Body of pancreas (tissue), 4 donors: ENCODE results near the gene ROBO2. TPM values are rescaled to one million over a fixed set of nuclear protein-coding genes. Genes with fewer than 3 reads are reported as not detected.

Experiments used
- ATAC-seq: fragments of 150-250 bp; one replicate; pipeline ENCODE4 v1.9.1; 2016
- DNase-seq, 4 donors: peaks; one replicate each; pipeline ENCODE4 v3.0.0-alpha.2; 2019
- H3K27ac ChIP-seq, 4 donors: fragments of 200-600 bp; sonication (generic); 1 replicate in 3 of 4; 2 replicates in 1 of 4; pipeline versions ENCODE4 v1.5.1 to v1.6.1; 2016 to 2019; ENCODE audit warnings: mild to moderate bottlenecking in 1 of 4, mixed read lengths in 1 of 4, moderate library complexity in 1 of 4
- H3K27me3 ChIP-seq, 2 donors: fragments of 200-600 bp; sonication (generic); one replicate each; pipeline ENCODE4 v1.6.0; 2016; ENCODE audit warnings: mild to moderate bottlenecking in 1 of 2
- H3K36me3 ChIP-seq, 2 donors: fragments of 200-600 bp; sonication (generic); replicated peaks in 1 of 2; 2 replicates each; pipeline ENCODE4 v1.5.1; 2016; ENCODE audit warnings: low read depth in 2 of 2; ENCODE audit not compliant: insufficient read depth in 1 of 2
- H3K4me1 ChIP-seq: fragments of 200-600 bp; sonication (generic); one replicate; pipeline ENCODE4 v1.6.0; 2016
- H3K4me3 ChIP-seq, 2 donors: fragments of 200-600 bp; sonication (generic); 1 replicate in 1 of 2; 2 replicates in 1 of 2; pipeline ENCODE4 v1.5.1; 2016 to 2019
- H3K9me3 ChIP-seq, 3 donors: fragments of 200-600 bp; sonication (generic); 1 replicate in 2 of 3; 2 replicates in 1 of 3; pipeline ENCODE4 v1.5.1; 2016
- POLR2A ChIP-seq, 3 donors: fragments of 450-650 bp; IDR thresholded peaks; one replicate each; pipeline ENCODE4 v1.6.1; 2016; ENCODE audit warnings: antibody characterized with exemption in 3 of 3, mild to moderate bottlenecking in 2 of 3
- WGBS, 2 donors: methylation state at CpG; one replicate each; pipeline ENCODE4 v1.1.5; 2017; 5-methylcytosine and 5-hydroxymethylcytosine counted together
- intact Hi-C: fragments of 100-400 bp; cut with DNase I; formaldehyde crosslinking; loops from one replicate; pipeline ENCODE4 v1.15.1; 2023
- total RNA-seq, 2 donors: library from RNA; depleted of rRNA; stranded (reverse); fragments of >200 nt; gene quantifications; one replicate each; pipeline ENCODE4 v1.1.0, GENCODE V29; 2016
- TF ChIP-seq, protein P1 (sequence below), 7 experiments: fragments of 450-650 bp in 4 of 7; fragments of 200-600 bp in 3 of 7; sonication (generic) in 3 of 7; IDR thresholded peaks; one replicate each; pipeline ENCODE4 v1.5.1; 2016 to 2019; ENCODE audit warnings: antibody characterized with exemption in 7 of 7

Gene ROBO2
- total RNA-seq, 2 donors from 2014 or later = 1.3 to 3.0 TPM

DNA sequence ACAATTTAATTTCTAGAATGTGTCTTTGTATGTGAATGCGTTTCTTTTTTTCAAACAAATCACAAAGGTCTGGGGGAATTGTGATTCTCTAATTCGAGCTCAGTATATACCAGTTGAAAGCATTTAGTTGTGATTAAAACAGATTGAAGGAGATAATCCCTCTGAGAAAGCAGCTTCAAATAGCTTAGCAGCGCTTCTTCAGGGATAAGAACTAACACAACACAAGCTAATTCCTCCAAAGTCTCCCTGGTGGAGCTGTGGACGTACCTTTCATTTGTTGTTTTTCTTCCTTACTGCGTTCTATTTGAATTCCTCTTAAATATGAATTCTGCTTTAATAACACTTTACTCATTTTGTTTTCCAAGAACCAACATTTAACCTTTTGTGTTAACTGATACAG lies 286.7 kb downstream of the ROBO2 start:
- intact Hi-C loops = no loop called here
- TF ChIP-seq, protein P1, sequence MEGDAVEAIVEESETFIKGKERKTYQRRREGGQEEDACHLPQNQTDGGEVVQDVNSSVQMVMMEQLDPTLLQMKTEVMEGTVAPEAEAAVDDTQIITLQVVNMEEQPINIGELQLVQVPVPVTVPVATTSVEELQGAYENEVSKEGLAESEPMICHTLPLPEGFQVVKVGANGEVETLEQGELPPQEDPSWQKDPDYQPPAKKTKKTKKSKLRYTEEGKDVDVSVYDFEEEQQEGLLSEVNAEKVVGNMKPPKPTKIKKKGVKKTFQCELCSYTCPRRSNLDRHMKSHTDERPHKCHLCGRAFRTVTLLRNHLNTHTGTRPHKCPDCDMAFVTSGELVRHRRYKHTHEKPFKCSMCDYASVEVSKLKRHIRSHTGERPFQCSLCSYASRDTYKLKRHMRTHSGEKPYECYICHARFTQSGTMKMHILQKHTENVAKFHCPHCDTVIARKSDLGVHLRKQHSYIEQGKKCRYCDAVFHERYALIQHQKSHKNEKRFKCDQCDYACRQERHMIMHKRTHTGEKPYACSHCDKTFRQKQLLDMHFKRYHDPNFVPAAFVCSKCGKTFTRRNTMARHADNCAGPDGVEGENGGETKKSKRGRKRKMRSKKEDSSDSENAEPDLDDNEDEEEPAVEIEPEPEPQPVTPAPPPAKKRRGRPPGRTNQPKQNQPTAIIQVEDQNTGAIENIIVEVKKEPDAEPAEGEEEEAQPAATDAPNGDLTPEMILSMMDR (IDR thresholded peaks at IDR 0.05) = no peak
- TF ChIP-seq POLR2A (IDR thresholded peaks at IDR 0.05) = no peak
- H3K4me1 ChIP-seq = peaks cover 4% of the 10 kb centered on the region
- 74 to 82% methylated on average over 5 of the region's 5 CpGs for WGBS, 2 donors
- no peaks in the 10 kb centered on the region for H3K9me3 ChIP-seq
- no peaks in the 10 kb centered on the region for H3K36me3 ChIP-seq
- H3K27ac ChIP-seq = no peak overlapping the region
- DNase-seq (no peak), ATAC-seq (no peak)
- H3K27me3 ChIP-seq = no peaks in the 10 kb centered on the region
- H3K4me3 ChIP-seq = no peak overlapping the region

DNA sequence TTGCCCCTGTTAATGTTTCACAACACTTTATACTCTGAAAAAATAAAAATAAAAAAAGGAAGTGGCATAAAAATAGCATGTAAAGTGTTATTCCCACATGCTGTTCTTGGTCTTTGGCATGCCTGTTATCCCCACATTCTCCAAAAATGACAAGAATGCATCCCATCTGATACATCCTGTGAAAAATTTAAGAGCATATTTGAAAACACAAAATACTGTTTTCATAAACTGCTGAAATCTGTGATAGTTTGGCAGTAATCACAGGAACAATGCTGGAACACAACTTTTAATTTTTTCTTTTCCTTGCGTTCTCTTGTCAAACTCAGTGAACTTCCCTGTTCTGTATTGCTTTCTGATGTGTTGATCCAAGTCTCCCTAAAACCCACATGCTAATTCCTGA lies 288.8 kb downstream of the ROBO2 start:
- Histone ChIP-seq H3K27ac (no peak overlapping the region), H3K4me1 (no peaks in the 10 kb centered on the region), H3K4me3 (no peak overlapping the region), H3K27me3 (no peaks in the 10 kb centered on the region), H3K36me3 (no peaks in the 10 kb centered on the region), H3K9me3 (no peaks in the 10 kb centered on the region)
- DNase-seq (no peak), ATAC-seq (no peak)
- 48 to 71% methylated on average over 1 of the region's 1 CpG for WGBS, 2 donors
- intact Hi-C loops = no loop called here
- TF ChIP-seq POLR2A (IDR thresholded peaks at IDR 0.05) = no peak

DNA sequence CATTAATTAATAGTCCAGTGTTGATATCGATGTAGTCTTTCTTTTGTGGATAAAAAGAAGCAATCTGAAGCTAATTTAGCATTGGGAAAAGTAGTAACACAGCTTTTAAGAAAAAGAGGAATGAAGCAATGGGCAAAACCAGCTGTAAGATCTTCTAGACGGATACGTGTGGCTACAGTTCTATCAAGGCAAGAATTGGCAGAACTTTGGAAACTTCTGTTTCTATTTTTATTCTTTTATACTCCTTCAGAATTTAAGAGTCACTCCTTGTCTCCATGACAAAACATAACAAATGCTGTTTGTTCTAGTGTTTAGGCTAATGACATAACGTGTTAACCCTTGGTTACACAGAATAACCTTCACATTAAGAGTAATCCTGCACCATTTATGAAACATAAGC lies 289.2 kb downstream of the ROBO2 start:
- H3K4me1 ChIP-seq = no peaks in the 10 kb centered on the region
- 31 to 42% methylated on average over 4 of the region's 4 CpGs for WGBS, 2 donors
- ATAC-seq = no peak
- no peak overlapping the region for H3K27ac ChIP-seq
- H3K36me3 ChIP-seq = no peaks in the 10 kb centered on the region
- no peaks in the 10 kb centered on the region for H3K27me3 ChIP-seq
- no peak for DNase-seq
- intact Hi-C loops = no loop called here
- TF ChIP-seq, protein P1 (IDR thresholded peaks at IDR 0.05) = no peak
- no peak for TF ChIP-seq POLR2A (IDR thresholded peaks at IDR 0.05)
- no peaks in the 10 kb centered on the region for H3K9me3 ChIP-seq
- H3K4me3 ChIP-seq = no peak overlapping the region

DNA sequence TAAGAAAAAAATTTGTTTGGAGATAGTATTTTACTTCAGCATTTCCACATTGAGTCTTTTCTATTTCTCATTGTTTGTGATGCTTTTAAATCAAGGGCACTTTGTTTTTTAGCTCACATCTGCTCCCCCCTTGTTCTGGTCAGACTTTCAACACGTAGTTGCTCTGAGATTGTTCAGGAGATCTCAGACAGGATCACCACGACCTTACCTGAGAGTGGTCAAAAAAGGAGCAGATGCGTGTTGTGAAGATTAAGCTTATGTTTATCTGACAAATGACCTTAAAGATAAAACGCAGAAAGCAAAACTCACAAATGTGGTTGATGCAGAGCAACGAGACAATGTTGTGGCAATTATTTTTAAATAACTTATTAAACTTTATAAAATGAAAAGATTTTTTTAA lies 298.3 kb downstream of the ROBO2 start:
- WGBS, 2 donors = 25 to 27% methylated on average over 5 of the region's 5 CpGs
- Histone ChIP-seq H3K4me1 (no peaks in the 10 kb centered on the region), H3K4me3 (no peak overlapping the region), H3K36me3 (no peaks in the 10 kb centered on the region), H3K27ac (no peak overlapping the region), H3K27me3 (no peaks in the 10 kb centered on the region), H3K9me3 (no peaks in the 10 kb centered on the region)
- DNase-seq = no peak
- intact Hi-C loops = no loop called here
- no peak for TF ChIP-seq POLR2A (IDR thresholded peaks at IDR 0.05)
- TF ChIP-seq, protein P1 (IDR thresholded peaks at IDR 0.05) = no peak
- ATAC-seq = no peak

DNA sequence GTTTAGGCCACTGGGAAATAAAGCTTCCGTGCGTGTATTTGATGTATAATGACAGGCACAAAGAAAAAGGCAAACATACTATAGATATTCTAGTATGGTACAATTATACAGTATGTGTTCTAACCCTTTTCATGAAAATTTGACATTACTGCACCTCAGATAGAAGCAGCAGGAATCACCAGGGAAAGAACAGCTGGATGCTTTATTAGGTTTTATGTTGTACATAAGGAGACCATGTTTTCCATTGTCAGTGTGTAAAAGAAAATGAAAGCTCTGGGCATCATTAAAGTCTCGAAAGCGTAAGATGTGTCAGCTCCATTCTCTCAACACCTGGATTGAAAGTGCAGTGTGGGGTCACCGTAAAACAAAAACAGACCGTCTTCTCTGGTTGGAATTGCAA lies 302.1 kb downstream of the ROBO2 start:
- no peak overlapping the region for H3K27ac ChIP-seq
- H3K4me3 ChIP-seq = no peak overlapping the region
- H3K36me3 ChIP-seq = no peaks in the 10 kb centered on the region
- ATAC-seq = no peak
- no peaks in the 10 kb centered on the region for H3K4me1 ChIP-seq
- intact Hi-C loops = no loop called here
- TF ChIP-seq, protein P1 (IDR thresholded peaks at IDR 0.05) = no peak
- TF ChIP-seq POLR2A (IDR thresholded peaks at IDR 0.05) = no peak
- H3K9me3 ChIP-seq = no peaks in the 10 kb centered on the region
- 76 to 80% methylated on average over 6 of the region's 6 CpGs for WGBS, 2 donors
- DNase-seq = no peak
- H3K27me3 ChIP-seq = no peaks in the 10 kb centered on the region
